ENCODE data around the gene CISH.

DNA sequence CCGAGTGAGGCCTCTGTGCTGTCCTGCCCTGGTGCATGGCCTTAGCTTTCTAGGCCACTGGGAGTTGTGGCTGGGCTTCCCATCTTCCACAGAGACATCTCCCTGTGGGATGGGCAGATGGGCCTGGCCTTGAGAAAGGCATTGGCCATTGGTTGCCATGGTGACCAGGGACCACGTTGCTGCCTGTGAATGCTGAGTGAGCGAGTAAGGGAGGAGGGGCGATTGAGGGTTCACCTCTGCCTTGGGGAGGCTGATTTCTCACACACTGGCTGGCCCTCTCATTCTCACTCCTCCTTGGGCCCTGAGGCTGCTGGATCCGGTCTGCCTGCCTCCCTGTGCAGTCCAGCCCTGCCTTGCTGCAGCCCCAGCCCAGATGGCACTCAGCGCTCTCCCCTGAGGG, 36.7 kb upstream of the CISH start:
- TF ChIP-seq, protein P1, sequence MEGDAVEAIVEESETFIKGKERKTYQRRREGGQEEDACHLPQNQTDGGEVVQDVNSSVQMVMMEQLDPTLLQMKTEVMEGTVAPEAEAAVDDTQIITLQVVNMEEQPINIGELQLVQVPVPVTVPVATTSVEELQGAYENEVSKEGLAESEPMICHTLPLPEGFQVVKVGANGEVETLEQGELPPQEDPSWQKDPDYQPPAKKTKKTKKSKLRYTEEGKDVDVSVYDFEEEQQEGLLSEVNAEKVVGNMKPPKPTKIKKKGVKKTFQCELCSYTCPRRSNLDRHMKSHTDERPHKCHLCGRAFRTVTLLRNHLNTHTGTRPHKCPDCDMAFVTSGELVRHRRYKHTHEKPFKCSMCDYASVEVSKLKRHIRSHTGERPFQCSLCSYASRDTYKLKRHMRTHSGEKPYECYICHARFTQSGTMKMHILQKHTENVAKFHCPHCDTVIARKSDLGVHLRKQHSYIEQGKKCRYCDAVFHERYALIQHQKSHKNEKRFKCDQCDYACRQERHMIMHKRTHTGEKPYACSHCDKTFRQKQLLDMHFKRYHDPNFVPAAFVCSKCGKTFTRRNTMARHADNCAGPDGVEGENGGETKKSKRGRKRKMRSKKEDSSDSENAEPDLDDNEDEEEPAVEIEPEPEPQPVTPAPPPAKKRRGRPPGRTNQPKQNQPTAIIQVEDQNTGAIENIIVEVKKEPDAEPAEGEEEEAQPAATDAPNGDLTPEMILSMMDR (conservative IDR thresholded peaks at IDR 0.05; ENCODE audit: low read depth, low read length) = no peak
- no peak for TF ChIP-seq SMC3 (IDR thresholded peaks at IDR 0.05; ENCODE audit: low read depth, low read length)
- no peak for TF ChIP-seq RAD21 (IDR thresholded peaks at IDR 0.05; ENCODE audit: low read length)
- TF ChIP-seq CHD1 (IDR thresholded peaks at IDR 0.05; ENCODE audit: low read depth, low read length) = no peak
- no peak for TF ChIP-seq FOS (IDR thresholded peaks at IDR 0.05; ENCODE audit: low read depth, low read length)
- TF ChIP-seq BHLHE40 (IDR thresholded peaks at IDR 0.05; ENCODE audit: low read depth, low read length) = no peak
- TF ChIP-seq POLR2A (IDR thresholded peaks at IDR 0.05; ENCODE audit: low read depth, low read length) = no peak
- TF ChIP-seq CEBPB (IDR thresholded peaks at IDR 0.05; ENCODE audit: low read depth, low read length) = no peak
- TF ChIP-seq RFX5 (IDR thresholded peaks at IDR 0.05; ENCODE audit: low read depth, low read length) = no peak
- TF ChIP-seq, protein P2, sequence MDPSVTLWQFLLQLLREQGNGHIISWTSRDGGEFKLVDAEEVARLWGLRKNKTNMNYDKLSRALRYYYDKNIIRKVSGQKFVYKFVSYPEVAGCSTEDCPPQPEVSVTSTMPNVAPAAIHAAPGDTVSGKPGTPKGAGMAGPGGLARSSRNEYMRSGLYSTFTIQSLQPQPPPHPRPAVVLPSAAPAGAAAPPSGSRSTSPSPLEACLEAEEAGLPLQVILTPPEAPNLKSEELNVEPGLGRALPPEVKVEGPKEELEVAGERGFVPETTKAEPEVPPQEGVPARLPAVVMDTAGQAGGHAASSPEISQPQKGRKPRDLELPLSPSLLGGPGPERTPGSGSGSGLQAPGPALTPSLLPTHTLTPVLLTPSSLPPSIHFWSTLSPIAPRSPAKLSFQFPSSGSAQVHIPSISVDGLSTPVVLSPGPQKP (IDR thresholded peaks at IDR 0.05; ENCODE audit: borderline replicate concordance, low read depth, low read length) = no peak
- TF ChIP-seq MAFK (IDR thresholded peaks at IDR 0.05; ENCODE audit: low read depth, low read length) = peak; percentile 9; the same call in 1 of the 2 replicates
- TF ChIP-seq, protein P3, sequence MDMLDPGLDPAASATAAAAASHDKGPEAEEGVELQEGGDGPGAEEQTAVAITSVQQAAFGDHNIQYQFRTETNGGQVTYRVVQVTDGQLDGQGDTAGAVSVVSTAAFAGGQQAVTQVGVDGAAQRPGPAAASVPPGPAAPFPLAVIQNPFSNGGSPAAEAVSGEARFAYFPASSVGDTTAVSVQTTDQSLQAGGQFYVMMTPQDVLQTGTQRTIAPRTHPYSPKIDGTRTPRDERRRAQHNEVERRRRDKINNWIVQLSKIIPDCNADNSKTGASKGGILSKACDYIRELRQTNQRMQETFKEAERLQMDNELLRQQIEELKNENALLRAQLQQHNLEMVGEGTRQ (IDR thresholded peaks at IDR 0.05; ENCODE audit: low read depth, low read length) = no peak
- TF ChIP-seq MXI1 (IDR thresholded peaks at IDR 0.05; ENCODE audit: borderline replicate concordance, low read depth, low read length) = no peak
- TF ChIP-seq RCOR1 (IDR thresholded peaks at IDR 0.05; ENCODE audit: insufficient replicate concordance, low read length) = no peak
